Stomach smooth muscle (tissue), 2 donors: ENCODE measurements around the gene DOCK3.
"Not testable (repeated sequence)": the region's sequence is repeated elsewhere in the genome, so short reads cannot be mapped to it uniquely, and the experiment has no call there.

Experiments used
- H3K27ac ChIP-seq: one replicate; pipeline ENCODE4 v1.7.0; 2013; ENCODE audit warnings: mild to moderate bottlenecking, low read length, inconsistent platforms
- H3K27me3 ChIP-seq, 2 donors: one replicate each; pipeline ENCODE4 v1.7.0; 2013; ENCODE audit warnings: low read length in 2 of 2; ENCODE audit not compliant: insufficient read depth in 2 of 2, control insufficient read depth in 1 of 2
- H3K36me3 ChIP-seq, 2 donors: one replicate each; pipeline ENCODE4 v1.7.0; 2013; ENCODE audit warnings: low read length in 2 of 2; ENCODE audit not compliant: control insufficient read depth in 2 of 2, insufficient read depth in 2 of 2
- H3K4me1 ChIP-seq: one replicate; pipeline ENCODE4 v1.7.0; 2013; ENCODE audit warnings: low read length; ENCODE audit not compliant: control insufficient read depth, insufficient read depth
- H3K4me3 ChIP-seq, 2 donors: one replicate each; pipeline ENCODE4 v1.7.0; 2013; ENCODE audit warnings: low read length in 2 of 2
- H3K9ac ChIP-seq, 2 donors: one replicate each; pipeline ENCODE4 v1.7.0; 2013; ENCODE audit warnings: low read length in 2 of 2, mild to moderate bottlenecking in 1 of 2
- H3K9me3 ChIP-seq, 2 donors: one replicate each; pipeline ENCODE4 v1.7.0; 2013; ENCODE audit warnings: low read length in 2 of 2; ENCODE audit not compliant: control insufficient read depth in 2 of 2
- donor health status: healthy.
- donor health status: Pancreatic carcinoma.

The DOCK3 gene

GRCh38 chr3:51297333-51297732 is 622.6 kb downstream of the DOCK3 start:
- Histone ChIP-seq H3K4me3 (no peak overlapping the region), H3K9ac (no peak overlapping the region), H3K27ac (no peak overlapping the region), H3K4me1 (no peaks in the 10 kb centered on the region), H3K9me3 (no peaks in the 10 kb centered on the region), H3K36me3 (no peaks in the 10 kb centered on the region), H3K27me3 (no peaks in the 10 kb centered on the region)

- H3K9me3 ChIP-seq: no peaks in the 10 kb centered on the region
- no peak overlapping the region for H3K4me3 ChIP-seq
- no peaks in the 10 kb centered on the region for H3K36me3 ChIP-seq
- H3K4me1 ChIP-seq: no peaks in the 10 kb centered on the region
- H3K27me3 ChIP-seq: no peaks in the 10 kb centered on the region
- no peak overlapping the region for H3K27ac ChIP-seq
- H3K9ac ChIP-seq: no peak overlapping the region
Measured at GRCh38 chr3:51304230-51304629, 629.5 kb downstream of the DOCK3 start.

- Histone ChIP-seq H3K27me3 (no peaks in the 10 kb centered on the region), H3K36me3 (peaks cover 0 to 6% of the 10 kb centered on the region in 2 donors), H3K27ac (no peak overlapping the region), H3K9ac (no peak overlapping the region), H3K9me3 (no peaks in the 10 kb centered on the region), H3K4me1 (no peaks in the 10 kb centered on the region), H3K4me3 (no peak overlapping the region)
Measured at GRCh38 chr3:51306093-51306492, 631.4 kb downstream of the DOCK3 start.

- Histone ChIP-seq H3K4me1 (no peaks in the 10 kb centered on the region), H3K27me3 (no peaks in the 10 kb centered on the region), H3K4me3 (no peak overlapping the region), H3K36me3 (peaks cover 6% of the 10 kb centered on the region in 2 donors), H3K9me3 (no peaks in the 10 kb centered on the region), H3K27ac (no peak overlapping the region), H3K9ac (no peak overlapping the region)
Measured at GRCh38 chr3:51307458-51307857, 632.7 kb downstream of the DOCK3 start.

- not testable (repeated sequence) for H3K4me3 ChIP-seq, H3K27me3 ChIP-seq, H3K4me1 ChIP-seq, H3K9ac ChIP-seq, H3K27ac ChIP-seq, H3K9me3 ChIP-seq
- peaks cover 9 to 12% of the 10 kb centered on the region in 2 donors for H3K36me3 ChIP-seq
Measured at GRCh38 chr3:51307945-51308607, 633.3 kb downstream of the DOCK3 start.

GRCh38 chr3:51311055-51311454 is 636.3 kb downstream of the DOCK3 start:
- Histone ChIP-seq H3K27ac (no peak overlapping the region), H3K4me1 (no peaks in the 10 kb centered on the region), H3K4me3 (no peak overlapping the region), H3K36me3 (peaks cover 9 to 17% of the 10 kb centered on the region in 2 donors), H3K27me3 (no peaks in the 10 kb centered on the region), H3K9ac (no peak overlapping the region), H3K9me3 (no peaks in the 10 kb centered on the region)

- H3K9ac ChIP-seq: no peak overlapping the region
- H3K9me3 ChIP-seq: no peaks in the 10 kb centered on the region
- no peak overlapping the region for H3K4me3 ChIP-seq
- no peaks in the 10 kb centered on the region for H3K27me3 ChIP-seq
- peaks cover 4 to 5% of the 10 kb centered on the region in 2 donors for H3K36me3 ChIP-seq
- H3K27ac ChIP-seq: no peak overlapping the region
- H3K4me1 ChIP-seq: no peaks in the 10 kb centered on the region
Measured at GRCh38 chr3:51328206-51328605, 653.5 kb downstream of the DOCK3 start.

GRCh38 chr3:51330046-51330445 is 655.3 kb downstream of the DOCK3 start:
- H3K4me1 ChIP-seq: no peaks in the 10 kb centered on the region
- no peak overlapping the region for H3K9ac ChIP-seq
- no peak overlapping the region for H3K27ac ChIP-seq
- H3K4me3 ChIP-seq: no peak overlapping the region
- no peaks in the 10 kb centered on the region for H3K27me3 ChIP-seq
- H3K9me3 ChIP-seq: no peaks in the 10 kb centered on the region
- peaks cover 4 to 5% of the 10 kb centered on the region in 2 donors for H3K36me3 ChIP-seq

- Histone ChIP-seq H3K9ac (no peak overlapping the region), H3K36me3 (peaks cover 4 to 5% of the 10 kb centered on the region in 2 donors), H3K27me3 (no peaks in the 10 kb centered on the region), H3K4me3 (no peak overlapping the region), H3K4me1 (no peaks in the 10 kb centered on the region), H3K9me3 (no peaks in the 10 kb centered on the region), H3K27ac (no peak overlapping the region)
Measured at GRCh38 chr3:51332156-51332555, 657.4 kb downstream of the DOCK3 start.

- no peaks in the 10 kb centered on the region for H3K9me3 ChIP-seq
Measured at GRCh38 chr3:51333021-51333420, 658.3 kb downstream of the DOCK3 start.

GRCh38 chr3:51336261-51336660 is 661.5 kb downstream of the DOCK3 start:
- Histone ChIP-seq H3K27ac (no peak overlapping the region), H3K4me3 (no peak overlapping the region), H3K9ac (no peak overlapping the region)

More at GRCh38 chr3:51333021-51333420, 658.3 kb downstream of the DOCK3 start:
- no peaks in the 10 kb centered on the region for H3K4me1 ChIP-seq
- H3K9ac ChIP-seq: no peak overlapping the region
- H3K27ac ChIP-seq: no peak overlapping the region
- no peak overlapping the region for H3K4me3 ChIP-seq
- no peaks in the 10 kb centered on the region for H3K27me3 ChIP-seq
- H3K36me3 ChIP-seq: peaks cover 4 to 5% of the 10 kb centered on the region in 2 donors

More at GRCh38 chr3:51336261-51336660, 661.5 kb downstream of the DOCK3 start:
- H3K27me3 ChIP-seq: no peaks in the 10 kb centered on the region
- H3K36me3 ChIP-seq: peaks cover 5 to 8% of the 10 kb centered on the region in 2 donors
- peaks cover 7% of the 10 kb centered on the region for H3K4me1 ChIP-seq
- H3K9me3 ChIP-seq: no peaks in the 10 kb centered on the region
